Skeletal muscle cell (primary cell): ENCODE data around the gene DENND11.

Source experiments
- DNase-seq: peaks from one replicate; pipeline ENCODE4 v3.0.0-alpha.2; 2010; ENCODE audit warnings: low read depth
- H3K4me3 ChIP-seq: 2 replicates; pipeline ENCODE4 v1.5.1; 2011; ENCODE audit warnings: low read depth, mild to moderate bottlenecking, control low read depth, low read length, moderate library complexity

DENND11 gene

DNA sequence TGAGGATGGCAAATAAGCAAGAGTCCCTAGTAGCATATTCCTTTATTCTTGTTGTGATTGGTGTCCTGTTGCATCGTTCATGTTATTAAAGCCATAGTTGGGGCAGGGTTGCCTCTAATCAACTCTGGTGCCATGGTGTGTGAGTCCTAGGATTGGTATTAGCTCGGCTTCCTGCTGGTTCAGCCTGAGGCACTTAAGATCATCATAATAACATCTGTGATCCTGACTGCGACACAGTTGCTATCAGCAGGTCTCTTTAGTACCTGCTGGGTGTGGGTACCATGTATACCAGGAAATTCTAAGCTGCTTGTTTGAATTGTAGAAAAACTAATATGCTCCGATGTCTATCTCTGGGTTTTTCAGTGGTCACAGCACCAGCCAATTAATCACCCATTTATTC, 7.8 kb upstream of the DENND11 start:
- DNase-seq, result no peak
- no peak overlapping the region for H3K4me3 ChIP-seq

DNA sequence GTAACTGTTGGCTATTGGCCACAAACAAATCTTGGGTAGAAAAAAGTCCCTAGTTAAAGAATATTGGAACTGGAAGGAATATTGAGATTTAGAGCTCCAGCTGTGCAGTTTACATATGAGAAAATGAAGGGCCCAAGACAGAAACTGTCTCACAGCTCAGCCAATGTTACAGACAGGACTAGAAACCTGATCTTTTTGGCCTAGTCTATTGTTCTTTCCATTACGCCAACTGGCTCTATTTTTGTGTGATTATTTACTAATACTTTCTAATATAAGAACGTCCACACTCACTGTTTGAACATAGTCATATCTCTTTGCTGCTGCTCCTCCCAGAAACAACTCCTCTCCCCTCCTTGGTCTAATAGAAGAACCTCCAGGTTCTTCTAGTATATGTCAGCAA, 7.4 kb upstream of the DENND11 start:
- DNase-seq, result no peak
- no peak overlapping the region for H3K4me3 ChIP-seq

GRCh38 chr7:141708351-141708750, 6.4 kb upstream of the DENND11 start, which contains the start of gene WEE2:
TSS of gene WEE2 (plus strand) at chr7:141708353. CDS start at chr7:141708759, 406 bp downstream.
- DNase-seq, result no peak
- H3K4me3 ChIP-seq, result no peak within 1 kb of the TSS

DNA sequence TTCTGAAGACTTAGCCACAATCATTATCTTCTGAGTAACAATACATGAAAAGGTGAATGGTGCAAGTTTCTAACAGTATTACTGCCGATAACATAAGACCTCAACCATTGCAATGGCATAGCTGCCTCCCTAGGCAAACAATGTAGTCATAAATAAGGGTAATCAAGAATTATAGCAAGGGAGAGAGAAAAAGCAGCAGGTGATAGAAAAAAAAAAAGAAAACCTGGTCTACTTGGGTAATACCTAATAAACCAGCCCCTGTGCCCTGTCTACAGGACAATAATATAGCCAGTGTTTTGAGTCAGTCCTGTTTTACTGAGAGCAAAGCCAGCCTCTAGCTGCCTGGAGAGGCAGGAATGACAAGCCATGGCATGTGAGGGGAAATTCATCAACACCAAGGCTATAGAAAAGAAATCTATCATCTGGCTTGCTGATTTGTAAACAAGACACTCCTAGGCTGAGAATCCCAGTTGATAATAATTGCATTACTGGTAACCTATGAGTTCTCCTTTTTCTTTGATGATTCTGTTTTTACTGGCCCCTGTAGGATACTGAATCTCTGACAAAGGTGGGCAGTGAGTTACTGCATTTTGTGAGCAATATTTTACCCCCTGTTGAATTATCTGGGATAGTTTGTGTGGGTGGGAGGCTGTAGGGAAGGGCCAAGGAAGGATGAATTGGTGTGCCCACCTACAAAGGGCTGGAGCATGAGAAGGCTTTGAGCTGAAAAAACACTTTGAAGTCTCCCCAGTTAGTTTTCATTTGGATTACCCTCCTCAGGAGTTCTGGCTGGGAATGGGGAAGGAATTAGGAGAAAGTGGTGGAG, 4.5 kb upstream of the DENND11 start:
- H3K4me3 ChIP-seq, result no peak overlapping the region
- DNase-seq, result no peak

- DNase-seq, result no peak
Measured at GRCh38 chr7:141704741-141705140, 2.8 kb upstream of the DENND11 start.

DNA sequence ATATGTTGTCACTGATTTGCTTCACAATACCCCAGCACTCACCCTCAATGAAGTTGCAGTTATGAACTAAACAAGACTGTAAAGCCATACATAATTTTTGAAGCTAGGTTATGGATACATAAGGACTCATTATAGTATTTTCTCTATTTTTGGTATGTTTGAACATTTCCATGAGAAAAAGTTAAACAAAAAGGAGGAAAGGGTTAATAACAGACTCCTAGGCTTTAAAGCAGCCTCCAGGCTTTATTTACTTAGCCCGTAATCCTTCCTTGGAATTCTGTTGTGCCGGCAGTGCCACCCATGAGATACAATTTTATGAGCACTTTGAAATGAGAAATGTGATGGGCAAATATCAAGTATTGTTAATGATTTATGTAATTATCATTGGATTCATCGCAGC, 2.1 kb upstream of the DENND11 start:
- H3K4me3 ChIP-seq, result no peak overlapping the region
- DNase-seq, result no peak

More at GRCh38 chr7:141704741-141705140, 2.8 kb upstream of the DENND11 start:
- H3K4me3 ChIP-seq, result no peak overlapping the region

DNA sequence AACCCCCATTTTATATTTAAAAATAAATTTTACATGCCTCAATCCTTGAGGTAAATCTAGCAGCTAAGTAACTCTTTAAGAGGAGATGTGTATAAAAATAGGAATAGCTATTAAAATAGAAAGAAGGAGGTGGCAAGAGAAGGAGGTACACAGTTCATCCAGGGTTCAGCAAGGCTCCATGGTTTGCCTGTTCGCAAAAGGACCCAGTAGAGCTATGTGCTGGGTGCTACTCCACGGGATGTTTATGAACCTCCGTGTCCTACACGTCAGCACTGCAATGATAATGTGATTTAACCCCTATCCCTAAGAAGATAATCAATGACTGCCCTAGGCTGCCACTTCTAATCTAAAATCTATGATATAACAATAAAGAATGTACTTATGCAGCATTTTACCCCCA, 926 bp upstream of the DENND11 start:
- DNase-seq, result no peak
- H3K4me3 ChIP-seq, result no peak overlapping the region

DNA sequence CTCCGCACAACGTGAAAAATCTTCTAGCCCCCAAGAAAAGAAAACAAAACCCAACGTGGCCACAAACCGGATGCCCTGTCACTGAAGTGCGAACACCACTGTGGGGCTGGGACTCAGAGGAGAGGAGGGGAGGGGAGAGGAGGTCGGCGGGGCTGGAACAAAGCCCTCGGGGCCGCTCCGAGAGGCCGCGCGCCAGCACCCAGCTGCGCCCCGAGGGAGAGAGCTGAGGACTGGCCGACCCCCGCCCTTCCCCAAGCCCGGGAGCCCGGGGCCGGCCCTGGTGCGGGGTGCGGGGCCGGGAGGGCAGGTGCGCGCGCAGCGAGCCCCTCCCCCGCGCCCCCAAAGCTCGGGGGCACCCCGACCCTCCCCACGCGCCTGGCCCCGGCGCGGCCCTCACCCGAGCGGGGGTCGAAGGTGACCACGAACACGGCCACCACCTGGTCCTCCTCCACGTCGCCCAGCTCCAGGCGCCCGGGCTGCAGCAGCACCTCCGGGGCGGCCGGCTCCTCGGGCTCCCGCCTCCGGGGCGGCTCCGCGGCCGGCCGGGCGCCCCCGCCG, 398 bp downstream of the DENND11 start:
- H3K4me3 ChIP-seq, result peak overlapping the region; percentile 64
- no peak for DNase-seq

- DNase-seq, result no peak
- H3K4me3 ChIP-seq, result peak overlapping the region; percentile 64
Measured at GRCh38 chr7:141700848-141701371, 1.1 kb downstream of the DENND11 start.

DNA sequence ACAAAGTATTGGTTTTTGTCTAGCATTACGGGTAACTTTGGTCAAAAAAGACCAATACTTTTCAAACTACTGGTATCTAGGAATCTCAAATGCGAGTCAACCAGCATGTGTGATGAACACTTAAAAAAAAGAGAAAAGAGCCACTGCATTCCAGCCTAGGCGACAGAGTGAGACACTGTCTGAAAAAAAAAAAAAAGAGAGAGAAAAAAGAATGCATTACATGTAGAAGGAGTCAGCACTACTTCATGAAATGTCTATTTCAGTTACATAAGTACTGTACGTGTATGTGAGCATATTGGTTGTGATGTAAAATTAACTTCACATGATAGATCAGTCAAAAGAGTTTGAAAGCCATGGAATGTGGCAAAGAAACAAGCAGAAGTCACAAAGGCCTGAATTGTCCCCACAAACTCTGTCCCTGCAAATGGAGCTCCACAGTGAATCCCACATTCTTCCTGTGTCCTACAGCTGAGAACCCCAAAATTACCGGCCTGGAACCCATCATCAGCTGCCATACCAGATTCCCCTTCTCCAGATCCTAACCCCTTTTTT, 1.6 kb downstream of the DENND11 start:
- no peak overlapping the region for H3K4me3 ChIP-seq
- no peak for DNase-seq

DNA sequence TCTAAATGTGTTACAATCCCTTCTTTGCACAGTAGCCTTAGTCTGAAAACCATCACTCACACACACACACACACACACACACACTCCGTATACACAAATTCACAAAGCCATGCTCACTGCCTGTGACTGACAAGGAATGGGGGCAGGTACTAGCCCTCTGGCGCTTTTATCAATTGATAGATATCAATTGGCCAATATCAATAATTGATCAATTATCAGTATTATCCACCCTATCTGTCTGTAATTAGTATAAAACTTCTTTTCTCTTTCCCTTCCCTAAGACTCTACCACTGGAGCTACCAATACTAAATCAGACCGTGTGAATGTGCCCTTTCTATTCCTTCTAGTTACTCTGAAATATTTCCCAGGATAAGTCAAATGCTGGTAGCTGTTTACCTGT, 2.1 kb downstream of the DENND11 start:
- DNase-seq, result no peak
- H3K4me3 ChIP-seq, result no peak overlapping the region

DNA sequence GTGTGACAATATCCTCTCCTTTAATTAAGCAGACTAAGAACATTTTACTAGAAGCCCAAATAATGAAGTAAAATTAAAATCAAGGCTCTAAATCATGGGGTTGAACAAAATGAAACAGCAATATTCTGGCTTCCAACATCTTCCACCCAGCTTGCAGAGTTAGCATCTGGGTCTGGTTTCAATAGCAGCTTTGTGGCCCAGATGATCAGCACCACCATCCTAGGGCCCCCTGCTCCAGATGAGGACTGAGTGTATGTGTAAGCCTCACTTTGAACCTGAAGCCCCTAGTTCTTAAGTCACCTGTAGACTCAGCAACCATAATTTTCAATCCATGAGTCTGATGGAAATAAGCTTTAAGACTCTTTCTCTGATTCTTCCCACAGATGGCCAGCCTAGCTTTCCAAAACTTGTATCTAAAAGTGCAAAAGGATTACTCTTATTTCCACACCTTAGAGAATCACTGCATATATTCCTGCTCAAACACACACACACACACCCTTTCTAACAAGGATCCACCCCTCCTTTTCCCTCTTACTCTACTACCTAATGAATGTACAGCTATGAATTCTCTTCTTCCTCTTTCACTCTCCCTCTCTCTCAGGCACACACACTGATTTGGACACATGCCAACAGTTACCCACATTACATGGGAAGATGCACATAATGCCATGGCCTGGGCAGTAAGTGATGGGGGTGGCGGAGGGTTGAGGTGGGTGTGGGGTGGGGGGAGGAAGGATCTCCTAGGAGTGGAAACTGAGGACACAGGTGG, 3.5 kb downstream of the DENND11 start:
- no peak for DNase-seq
- no peak overlapping the region for H3K4me3 ChIP-seq

DNA sequence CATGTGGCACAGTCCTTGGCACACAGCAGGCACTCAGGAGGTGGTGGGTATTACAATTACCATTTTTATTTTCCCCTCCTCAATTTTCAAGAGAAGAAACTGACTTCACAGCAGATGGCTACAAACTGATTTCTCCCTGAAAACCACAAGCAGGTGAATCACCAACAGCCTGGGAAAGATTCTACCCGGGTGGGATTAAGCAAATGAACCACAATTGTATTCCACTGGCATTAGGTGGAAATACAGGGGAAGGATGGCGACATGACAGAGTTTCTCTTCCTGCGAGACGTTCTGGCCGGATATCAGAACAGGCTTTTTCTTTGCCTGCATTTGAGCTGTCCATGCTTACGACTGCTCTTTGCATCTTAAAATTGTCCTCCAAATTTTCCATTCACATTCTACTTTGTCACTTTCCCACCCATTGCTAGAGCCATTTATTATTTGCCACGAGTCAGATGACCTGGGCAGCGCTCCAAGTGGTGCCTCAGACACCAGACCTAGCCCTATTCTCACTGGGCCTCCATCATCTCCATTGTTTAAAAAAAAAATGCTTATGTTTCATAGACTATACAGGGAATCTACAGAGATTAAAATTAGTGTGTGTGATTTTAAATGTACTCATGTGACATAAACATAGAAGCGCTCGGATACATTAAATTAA, 4.6 kb downstream of the DENND11 start:
- no peak overlapping the region for H3K4me3 ChIP-seq
- peak; percentile 24 for DNase-seq

DNA sequence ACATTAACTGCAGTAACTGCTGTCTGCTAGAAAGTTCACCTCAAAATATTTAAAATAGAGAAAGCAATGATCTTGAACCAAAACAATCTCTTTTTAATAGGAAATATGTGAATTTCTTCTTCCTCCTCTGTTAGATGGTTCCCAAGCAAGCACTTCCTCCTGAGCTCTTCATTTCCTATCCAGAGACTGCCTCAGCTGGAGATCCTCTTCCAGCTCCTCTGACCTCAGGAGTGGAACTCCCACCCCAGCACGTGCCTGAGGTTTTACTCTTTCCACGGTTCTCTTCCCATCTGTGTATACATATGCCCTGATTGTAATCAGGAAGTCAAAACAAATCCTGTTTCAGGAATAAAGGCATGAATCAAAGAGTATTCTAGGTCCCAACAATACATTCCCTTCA, 5.6 kb downstream of the DENND11 start:
- no peak overlapping the region for H3K4me3 ChIP-seq
- no peak for DNase-seq

DNA sequence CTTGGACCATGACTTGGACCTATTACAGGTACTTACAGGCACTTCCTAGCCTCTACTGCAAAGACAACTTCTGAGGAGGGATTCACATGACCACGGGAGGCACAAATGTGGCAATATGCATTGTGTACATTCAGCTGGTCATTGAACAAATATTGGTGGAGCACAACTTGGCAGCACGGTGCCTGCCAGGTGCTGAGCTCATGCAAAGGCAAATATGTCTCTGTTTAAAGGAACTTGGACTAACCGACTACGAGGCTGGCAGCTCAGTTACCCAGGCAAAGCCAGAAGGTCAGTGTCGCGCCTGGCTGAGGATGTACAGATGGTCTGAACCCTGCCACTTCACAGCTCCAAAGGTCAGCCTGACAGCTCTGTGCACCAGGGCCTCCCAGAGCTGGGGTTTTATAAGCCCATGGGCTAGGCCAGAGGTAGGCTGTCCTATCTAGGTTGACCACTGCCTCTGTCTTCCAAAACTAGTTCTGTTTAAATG, 6.1 kb downstream of the DENND11 start:
- DNase-seq, result no peak
- H3K4me3 ChIP-seq, result no peak overlapping the region

GRCh38 chr7:141693082-141693481, 8.9 kb downstream of the DENND11 start:
- DNase-seq, result no peak
- H3K4me3 ChIP-seq, result no peak overlapping the region

GRCh38 chr7:141691961-141692360, 10.0 kb downstream of the DENND11 start:
- no peak overlapping the region for H3K4me3 ChIP-seq
- no peak for DNase-seq

- H3K4me3 ChIP-seq, result no peak overlapping the region
- no peak for DNase-seq
Measured at GRCh38 chr7:141691540-141691939, 10.4 kb downstream of the DENND11 start.
